H9 (cell line): ENCODE measurements around the gene MSANTD1. TPM values are rescaled to one million over a fixed set of nuclear protein-coding genes. Genes with fewer than 3 reads are reported as not detected.
A peak's percentile ranks its signal among the peaks of the same experiment; 100 is the strongest.

ENCODE experiments used
- DNase-seq: peaks from one replicate; pipeline ENCODE4 v3.0.0-alpha.2; 2017
- H2AFZ ChIP-seq: one replicate; pipeline ENCODE4 v1.6.1; 2013; ENCODE audit warnings: mild to moderate bottlenecking, low read length, control low read depth, moderate library complexity
- H2AK5ac ChIP-seq: 2 replicates; pipeline ENCODE4 v1.6.1; 2013; ENCODE audit warnings: low read length, control low read depth, mixed read lengths; ENCODE audit not compliant: insufficient read length
- H2BK120ac ChIP-seq: one replicate; pipeline ENCODE4 v1.6.1; 2013; ENCODE audit warnings: low read depth, mild to moderate bottlenecking, low read length, control low read depth, inconsistent platforms; ENCODE audit not compliant: poor library complexity, severe bottlenecking
- H2BK12ac ChIP-seq: 2 replicates; pipeline ENCODE4 v1.6.1; 2013; ENCODE audit warnings: low read length, control low read depth, mixed read lengths, low read depth; ENCODE audit not compliant: insufficient read length
- H2BK15ac ChIP-seq: 2 replicates; pipeline ENCODE4 v1.6.1; 2013; ENCODE audit warnings: low read depth, low read length, control low read depth
- H2BK20ac ChIP-seq: one replicate; pipeline ENCODE4 v1.6.1; 2013; ENCODE audit warnings: low read depth, mild to moderate bottlenecking, low read length, control low read depth, inconsistent platforms; ENCODE audit not compliant: poor library complexity, severe bottlenecking
- H2BK5ac ChIP-seq: 2 replicates; pipeline ENCODE4 v1.6.1; 2013; ENCODE audit warnings: low read length, control low read depth, mixed read lengths; ENCODE audit not compliant: insufficient read length
- H3K14ac ChIP-seq: 2 replicates; pipeline ENCODE4 v1.6.1; 2013; ENCODE audit warnings: low read length, control low read depth; ENCODE audit not compliant: insufficient read depth
- H3K18ac ChIP-seq: 2 replicates; pipeline ENCODE4 v1.6.1; 2013; ENCODE audit warnings: low read depth, mild to moderate bottlenecking, mixed read lengths, low read length, control low read depth; ENCODE audit not compliant: insufficient read length
- H3K23ac ChIP-seq: 2 replicates; pipeline ENCODE4 v1.6.1; 2013; ENCODE audit warnings: low read length, control low read depth, mixed read lengths, low read depth; ENCODE audit not compliant: insufficient read length
- H3K23me2 ChIP-seq: 2 replicates; pipeline ENCODE4 v1.6.1; 2013; ENCODE audit warnings: low read depth, mild to moderate bottlenecking, mixed read lengths, low read length, control low read depth; ENCODE audit not compliant: insufficient read length, poor library complexity, severe bottlenecking
- H3K27ac ChIP-seq: 2 replicates; pipeline ENCODE4 v1.5.1; 2013; ENCODE audit warnings: low read length, control low read depth, mixed read lengths, low read depth; ENCODE audit not compliant: insufficient read length
- H3K27me3 ChIP-seq: 2 replicates; pipeline ENCODE4 v1.6.1; 2013; ENCODE audit warnings: low read length, control low read depth, inconsistent platforms; ENCODE audit not compliant: insufficient read depth
- H3K4ac ChIP-seq: 2 replicates; pipeline ENCODE4 v1.6.1; 2013; ENCODE audit warnings: low read depth, mild to moderate bottlenecking, control low read depth, inconsistent platforms, low read length, moderate library complexity
- H3K4me1 ChIP-seq: 2 replicates; pipeline ENCODE4 v1.6.1; 2013; ENCODE audit warnings: low read length, control low read depth, inconsistent platforms; ENCODE audit not compliant: insufficient read depth
- H3K4me2 ChIP-seq: 2 replicates; pipeline ENCODE4 v1.6.1; 2013; ENCODE audit warnings: low read length, control low read depth, mixed read lengths; ENCODE audit not compliant: insufficient read length, insufficient read depth
- H3K56ac ChIP-seq: 2 replicates; pipeline ENCODE4 v1.6.1; 2013; ENCODE audit warnings: low read depth, mild to moderate bottlenecking, mixed read lengths, low read length, control low read depth; ENCODE audit not compliant: insufficient read length
- H3K79me1 ChIP-seq: 2 replicates; pipeline ENCODE4 v1.6.1; 2013; ENCODE audit warnings: low read depth, mild to moderate bottlenecking, moderate library complexity, low read length, control low read depth, inconsistent platforms; ENCODE audit not compliant: insufficient read depth, poor library complexity, severe bottlenecking
- H3K79me2 ChIP-seq: 2 replicates; pipeline ENCODE4 v1.6.1; 2013; ENCODE audit warnings: low read length, control low read depth, inconsistent platforms; ENCODE audit not compliant: insufficient read depth
- H3K9ac ChIP-seq: 2 replicates; pipeline ENCODE4 v1.6.1; 2013; ENCODE audit warnings: low read length, control low read depth, mixed read lengths; ENCODE audit not compliant: insufficient read length; ENCODE audit errors: extremely low read depth
- H3K9me3 ChIP-seq: one replicate; pipeline ENCODE4 v1.6.1; 2013; ENCODE audit warnings: low read depth, low read length, inconsistent platforms; ENCODE audit not compliant: control insufficient read depth
- H3T11ph ChIP-seq: one replicate; pipeline ENCODE4 v1.6.1; 2013; ENCODE audit warnings: mild to moderate bottlenecking, low read length, control low read depth, inconsistent platforms
- H4K20me1 ChIP-seq: one replicate; pipeline ENCODE4 v1.6.1; 2013; ENCODE audit not compliant: control insufficient read depth, insufficient read length, insufficient read depth
- H4K5ac ChIP-seq: 2 replicates; pipeline ENCODE4 v1.6.1; 2013; ENCODE audit warnings: low read depth, mild to moderate bottlenecking, mixed read lengths, low read length, control low read depth; ENCODE audit not compliant: insufficient read length
- H4K8ac ChIP-seq: replicated peaks from 2 replicates; pipeline ENCODE4 v1.6.1; 2013; ENCODE audit warnings: low read length, control low read depth, mixed read lengths, low read depth; ENCODE audit not compliant: insufficient read length
- H4K91ac ChIP-seq: 2 replicates; pipeline ENCODE4 v1.6.1; 2013; ENCODE audit warnings: low read depth, mild to moderate bottlenecking, moderate library complexity, mixed read lengths, low read length, control low read depth; ENCODE audit not compliant: insufficient read length
- H3K27ac Mint-ChIP-seq, 3 experiments: 2 replicates in 2 of 3; 3 replicates in 1 of 3; pipeline ENCODE4 v1.8.0; 2020 to 2021; ENCODE audit warnings: mixed read lengths in 3 of 3, mild to moderate bottlenecking in 1 of 3, moderate library complexity in 1 of 3
- H3K27me3 Mint-ChIP-seq: 2 replicates; pipeline ENCODE4 v1.8.0; 2021; ENCODE audit warnings: low read depth, mild to moderate bottlenecking, moderate library complexity, mixed read lengths
- H3K36me3 Mint-ChIP-seq, 3 experiments: 2 replicates in 2 of 3; 3 replicates in 1 of 3; pipeline ENCODE4 v1.8.0; 2020 to 2021; ENCODE audit warnings: low read depth in 3 of 3, mixed read lengths in 3 of 3; ENCODE audit not compliant: insufficient read depth in 1 of 3
- H3K4me1 Mint-ChIP-seq, 2 experiments: 2 replicates each; pipeline ENCODE4 v1.8.0; 2020; ENCODE audit warnings: mixed read lengths in 2 of 2
- H3K4me3 Mint-ChIP-seq, 2 experiments: 2 replicates in 1 of 2; 3 replicates in 1 of 2; pipeline ENCODE4 v1.8.0; 2020 to 2021; ENCODE audit warnings: mild to moderate bottlenecking in 2 of 2, mixed read lengths in 2 of 2, moderate library complexity in 1 of 2
- H3K9me3 Mint-ChIP-seq, 2 experiments: 2 replicates in 1 of 2; 3 replicates in 1 of 2; pipeline ENCODE4 v1.8.0; 2020; ENCODE audit warnings: mild to moderate bottlenecking in 2 of 2, mixed read lengths in 2 of 2, moderate library complexity in 1 of 2
- CTCF ChIP-seq: fragments of 200-600 bp; sonication (generic); conservative IDR thresholded peaks from 3 replicates; pipeline ENCODE4 v1.8.0; 2021; ENCODE audit warnings: antibody characterized with exemption, mild to moderate bottlenecking
- WGBS: extraction: QIAGEN DNeasy Blood & Tissue Kit; methylation state at CpG from one replicate; pipeline ENCODE4 v1.1.7; 2013; ENCODE audit warnings: missing lambda C conversion rate, low lambda C conversion rate, mixed read lengths; ENCODE audit not compliant: insufficient read length; ENCODE audit errors: extremely low coverage; 5-methylcytosine and 5-hydroxymethylcytosine counted together
- total RNA-seq: library from RNA; stranded (reverse); gene quantifications from 2 replicates; pipeline ENCODE4 v1.2.1, GENCODE V29; 2021

MSANTD1 gene
- total RNA-seq, 1 experiment from 2014 or later: 0.83 TPM

GRCh38 chr4:3247399-3248177, 1.4 kb upstream of the MSANTD1 start:
- H3K4ac ChIP-seq: no peak overlapping the region; the same call in 1 of the 2 replicates
- peaks cover under 1% of the 10 kb centered on the region for H3K27me3 Mint-ChIP-seq
- no CpG with 5 or more reads among the region's 21 CpGs for WGBS
- no peak overlapping the region for H4K8ac ChIP-seq
- no peak overlapping the region for H3T11ph ChIP-seq
- H3K4me1 ChIP-seq: no peaks in the 10 kb centered on the region; the same call in 1 of the 2 replicates
- no peaks in the 10 kb centered on the region for H3K27me3 ChIP-seq
- H3K23ac ChIP-seq: no peak overlapping the region
- H3K4me1 Mint-ChIP-seq: peaks cover 11 to 25% of the 10 kb centered on the region in 2 experiments
- H3K18ac ChIP-seq: no peak overlapping the region
- no peak overlapping the region for H3K27ac ChIP-seq
- no peak overlapping the region for H3K27ac Mint-ChIP-seq
- H3K9me3 Mint-ChIP-seq: no peaks in the 10 kb centered on the region
- H3K14ac ChIP-seq: no peak overlapping the region; the same call in 1 of the 2 replicates
- H3K36me3 Mint-ChIP-seq: peaks cover 0 to 2% (median under 1%) of the 10 kb centered on the region in 3 experiments; a peak in 5 of 7 replicates
- H3K79me2 ChIP-seq: no peaks in the 10 kb centered on the region
- H3K4me3 Mint-ChIP-seq: 0 out of 5 replicates have a peak overlapping the region, but pooled peaks of 1 of the 2 experiments have one; percentile 20
- no peak overlapping the region for H2AFZ ChIP-seq
- no peak overlapping the region for H3K56ac ChIP-seq
- H4K91ac ChIP-seq: peak overlapping the region; percentile 25
- no peak overlapping the region for H2BK120ac ChIP-seq
- H2BK5ac ChIP-seq: no peak overlapping the region
- no peaks in the 10 kb centered on the region for H3K23me2 ChIP-seq
- TF ChIP-seq CTCF: no peak
- H4K20me1 ChIP-seq: peaks cover 4% of the 10 kb centered on the region
- H3K9me3 ChIP-seq: no peaks in the 10 kb centered on the region
- no peak overlapping the region for H2BK15ac ChIP-seq
- no peak overlapping the region for H3K9ac ChIP-seq
- no peak overlapping the region for H2BK20ac ChIP-seq
- no peak overlapping the region for H2AK5ac ChIP-seq
- no peaks in the 10 kb centered on the region for H3K79me1 ChIP-seq
- no peak overlapping the region for H2BK12ac ChIP-seq
- DNase-seq: no peak
- H3K4me2 ChIP-seq: no peak overlapping the region
- no peak overlapping the region for H4K5ac ChIP-seq
